ENCODE results near the gene IPO4.

DNA sequence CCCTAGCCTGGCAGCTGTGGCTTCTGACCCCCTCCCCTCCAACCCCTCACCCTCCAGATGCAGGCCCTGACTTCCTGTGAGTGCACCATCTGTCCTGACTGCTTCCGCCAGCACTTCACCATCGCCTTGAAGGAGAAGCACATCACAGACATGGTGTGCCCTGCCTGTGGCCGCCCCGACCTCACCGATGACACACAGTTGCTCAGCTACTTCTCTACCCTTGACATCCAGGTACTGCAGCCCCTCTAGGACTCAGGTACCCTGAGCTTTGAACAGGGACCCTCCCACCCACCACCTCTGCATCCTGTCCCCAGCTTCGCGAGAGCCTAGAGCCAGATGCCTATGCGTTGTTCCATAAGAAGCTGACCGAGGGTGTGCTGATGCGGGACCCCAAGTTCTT, 33.5 kb downstream of the IPO4 start:
- TF ChIP-seq, protein P1, sequence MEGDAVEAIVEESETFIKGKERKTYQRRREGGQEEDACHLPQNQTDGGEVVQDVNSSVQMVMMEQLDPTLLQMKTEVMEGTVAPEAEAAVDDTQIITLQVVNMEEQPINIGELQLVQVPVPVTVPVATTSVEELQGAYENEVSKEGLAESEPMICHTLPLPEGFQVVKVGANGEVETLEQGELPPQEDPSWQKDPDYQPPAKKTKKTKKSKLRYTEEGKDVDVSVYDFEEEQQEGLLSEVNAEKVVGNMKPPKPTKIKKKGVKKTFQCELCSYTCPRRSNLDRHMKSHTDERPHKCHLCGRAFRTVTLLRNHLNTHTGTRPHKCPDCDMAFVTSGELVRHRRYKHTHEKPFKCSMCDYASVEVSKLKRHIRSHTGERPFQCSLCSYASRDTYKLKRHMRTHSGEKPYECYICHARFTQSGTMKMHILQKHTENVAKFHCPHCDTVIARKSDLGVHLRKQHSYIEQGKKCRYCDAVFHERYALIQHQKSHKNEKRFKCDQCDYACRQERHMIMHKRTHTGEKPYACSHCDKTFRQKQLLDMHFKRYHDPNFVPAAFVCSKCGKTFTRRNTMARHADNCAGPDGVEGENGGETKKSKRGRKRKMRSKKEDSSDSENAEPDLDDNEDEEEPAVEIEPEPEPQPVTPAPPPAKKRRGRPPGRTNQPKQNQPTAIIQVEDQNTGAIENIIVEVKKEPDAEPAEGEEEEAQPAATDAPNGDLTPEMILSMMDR (IDR thresholded peaks at IDR 0.05) = no peak
- no peak for TF ChIP-seq POLR2A (IDR thresholded peaks at IDR 0.05)

All from right lobe of liver (tissue), 4 donors.